GM12892 (cell line): ENCODE measurements around the gene MPP4.

ENCODE experiments used
- POLR2A ChIP-seq: IDR thresholded peaks from 2 replicates; pipeline ENCODE4 v1.6.1; 2011; ENCODE audit warnings: low read depth, low read length, control low read depth
- POLR2AphosphoS5 ChIP-seq: IDR thresholded peaks from 2 replicates; pipeline ENCODE4 v1.6.1; 2011; ENCODE audit warnings: low read depth, low read length, control low read depth
- TAF1 ChIP-seq: IDR thresholded peaks from 2 replicates; pipeline ENCODE4 v1.6.1; 2011; ENCODE audit warnings: low read depth, mild to moderate bottlenecking, control low read depth, low read length, borderline replicate concordance

DNA sequence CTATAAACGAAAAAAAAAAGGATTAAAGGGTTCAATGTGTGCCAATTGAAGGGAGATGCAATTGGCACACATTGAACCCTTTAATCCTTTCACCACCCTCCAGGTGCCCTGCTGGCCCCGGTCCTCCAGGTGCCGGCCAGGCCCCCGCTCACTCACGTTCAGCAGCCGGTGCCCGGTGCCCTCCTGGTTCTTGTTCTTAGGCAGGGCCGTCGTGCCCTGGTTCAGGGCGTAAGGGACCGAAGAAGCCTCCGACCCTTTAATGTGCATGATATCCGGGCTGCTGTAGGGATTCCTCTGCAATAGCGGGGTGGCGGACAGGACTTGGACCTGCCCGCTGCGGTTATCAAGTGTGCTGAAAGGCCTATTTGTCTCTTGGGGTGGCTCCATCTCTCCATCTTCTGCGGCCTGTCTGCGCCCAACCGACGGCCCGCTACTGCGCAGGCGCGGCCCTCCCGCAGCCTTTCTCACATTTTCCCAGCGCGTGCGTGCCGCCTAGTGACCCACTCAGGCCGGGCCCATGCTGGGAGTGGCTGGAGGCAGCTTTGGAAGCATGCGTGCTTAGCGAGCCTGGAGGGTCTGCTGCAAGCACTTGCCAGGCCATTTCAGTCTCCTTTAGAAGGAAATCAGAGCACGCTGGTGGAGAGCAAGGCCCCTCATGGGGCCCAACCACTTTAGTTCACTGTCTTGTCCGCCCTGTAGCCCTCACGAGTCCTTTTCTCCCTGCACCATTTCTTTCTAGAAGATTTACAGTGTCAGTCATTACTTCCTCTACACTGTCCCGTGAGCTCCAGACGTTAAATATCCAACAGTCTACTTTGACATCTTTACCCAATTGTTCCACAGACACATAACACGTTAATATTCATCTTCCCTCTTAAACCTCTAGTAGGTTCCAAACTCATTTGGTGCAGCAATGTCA is 79.4 kb downstream of the MPP4 start:
- TF ChIP-seq POLR2A (no peak), TAF1 (no peak), POLR2AphosphoS5 (no peak)
